ENCODE measurements around the gene SERPINE1.

SERPINE1 gene

DNA sequence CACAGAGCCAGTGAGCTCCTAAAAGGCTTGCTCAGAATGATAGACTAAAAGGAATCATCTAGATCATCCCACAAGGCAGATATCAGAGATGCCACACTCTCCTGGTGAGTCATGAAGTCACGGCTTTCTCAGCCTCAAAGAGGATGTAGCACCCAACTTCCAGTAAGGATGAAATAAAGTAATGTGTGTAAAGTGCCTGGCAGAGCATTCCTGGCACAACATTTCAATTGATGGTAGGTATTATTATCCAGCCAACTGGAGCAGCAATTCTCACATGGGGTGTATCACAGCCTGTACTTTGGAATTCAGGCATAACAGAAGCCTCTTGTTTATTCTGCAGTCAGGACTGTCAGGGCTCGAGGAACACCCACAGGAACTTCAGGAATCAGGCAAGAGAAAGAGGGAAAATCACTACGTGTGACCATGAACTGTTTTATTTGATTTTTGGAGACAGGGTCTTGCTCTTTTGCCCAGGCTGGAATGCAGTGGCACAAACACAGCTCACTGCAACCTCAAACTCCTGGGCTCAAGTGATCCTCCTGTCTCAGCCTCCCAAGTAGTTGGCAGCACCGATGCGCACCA, 58.4 kb downstream of the SERPINE1 start:
- no peak overlapping the region for H3K27ac Mint-ChIP-seq
- peaks cover 29% of the 10 kb centered on the region for H3K27me3 Mint-ChIP-seq (ENCODE audit: low read depth)
- H3K9me3 Mint-ChIP-seq: no peaks in the 10 kb centered on the region
- DNase-seq (ENCODE audit: low spot score): no peak
- no peak overlapping the region for H3K4me3 Mint-ChIP-seq
- H3K36me3 Mint-ChIP-seq (ENCODE audit: low read depth): no peaks in the 10 kb centered on the region
- peaks cover 2% of the 10 kb centered on the region for H3K4me1 Mint-ChIP-seq (ENCODE audit: low read depth)

DNA sequence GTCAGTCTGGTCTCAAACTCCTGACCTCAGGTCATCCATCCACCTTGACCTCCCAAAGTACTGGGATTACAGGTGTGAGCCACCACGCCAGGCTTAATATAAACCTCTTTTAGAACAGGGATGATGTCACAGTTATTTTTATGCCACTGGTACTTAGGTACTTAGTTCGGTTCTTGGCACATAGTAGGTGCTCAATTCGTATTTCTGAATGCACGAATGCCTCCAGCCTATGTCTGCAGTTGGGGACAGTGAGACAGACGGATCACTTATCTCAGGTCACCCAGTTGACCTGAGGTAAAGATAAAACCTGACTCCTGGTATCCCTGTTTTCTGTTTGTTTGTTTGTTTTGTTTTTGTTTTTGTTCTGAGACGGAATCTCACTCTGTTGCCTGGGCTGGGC, 59.3 kb downstream of the SERPINE1 start:
- Mint-ChIP-seq H3K27ac (no peak overlapping the region), H3K4me3 (no peak overlapping the region), H3K9me3 (no peaks in the 10 kb centered on the region), H3K4me1 (ENCODE audit: low read depth) (peaks cover 2% of the 10 kb centered on the region), H3K36me3 (ENCODE audit: low read depth) (no peaks in the 10 kb centered on the region), H3K27me3 (ENCODE audit: low read depth) (peaks cover 22% of the 10 kb centered on the region)
- no peak for DNase-seq (ENCODE audit: low spot score)

DNA sequence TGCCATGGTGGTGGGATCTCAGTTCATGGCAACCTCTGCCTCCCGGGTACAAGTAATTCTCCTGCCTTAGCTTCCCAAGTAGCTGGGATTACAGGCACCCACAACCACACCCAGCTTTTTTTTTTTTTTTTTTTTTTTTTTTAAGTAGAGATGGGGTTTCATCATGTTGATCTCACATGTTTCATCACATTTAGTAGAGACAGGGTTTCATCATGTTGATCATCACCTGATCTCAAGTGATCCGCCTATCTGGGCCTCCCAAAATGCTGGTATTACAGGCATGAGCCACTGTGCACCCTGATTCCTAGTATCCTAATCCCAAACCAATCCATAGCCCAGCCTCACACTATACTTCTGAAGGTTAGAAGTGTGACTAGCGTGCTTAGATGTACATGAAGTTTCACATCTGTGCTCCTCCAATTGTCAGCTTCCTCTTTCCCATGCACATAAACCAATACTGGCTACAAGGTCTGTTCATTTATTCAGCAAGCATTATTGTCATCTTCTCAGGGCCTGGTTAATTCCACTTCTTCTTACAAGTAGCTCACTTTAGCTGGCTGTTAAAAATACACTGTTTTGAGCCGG, 60.0 kb downstream of the SERPINE1 start:
- Mint-ChIP-seq H3K4me3 (no peak overlapping the region), H3K4me1 (ENCODE audit: low read depth) (peaks cover 2% of the 10 kb centered on the region), H3K36me3 (ENCODE audit: low read depth) (no peaks in the 10 kb centered on the region), H3K9me3 (no peaks in the 10 kb centered on the region), H3K27me3 (ENCODE audit: low read depth) (peaks cover 20% of the 10 kb centered on the region), H3K27ac (no peak overlapping the region)
- DNase-seq (ENCODE audit: low spot score): no peak

Measured in T-helper 2 cell treated with Interferon-gamma antibody and Interleukin-4, amounts not matched to agents 5 μg/mL and 100 μg/mL, for 36 hours (primary cell).